Spinal cord (tissue), 10 donors: ENCODE data around the gene CRYBA4. TPM values are rescaled to one million over a fixed set of nuclear protein-coding genes. Genes with fewer than 3 reads are reported as not detected.

Source experiments
- DNase-seq, 6 donors: peaks; one replicate each; pipeline versions ENCODE4 v3.0.0 to v3.0.0-alpha.2; 2013 to 2015; ENCODE audit warnings: low spot score in 6 of 6, low read depth in 4 of 6
- H3K27ac ChIP-seq: one replicate; pipeline ENCODE4 v1.5.1; 2013; ENCODE audit warnings: low read depth, low read length, control low read depth
- H3K27me3 ChIP-seq: one replicate; pipeline ENCODE4 v1.6.1; 2013; ENCODE audit warnings: low read length; ENCODE audit not compliant: control insufficient read depth, insufficient read depth
- H3K36me3 ChIP-seq: one replicate; pipeline ENCODE4 v1.6.1; 2013; ENCODE audit warnings: low read length; ENCODE audit not compliant: control insufficient read depth, insufficient read depth
- H3K4me1 ChIP-seq: one replicate; pipeline ENCODE4 v1.6.1; 2013; ENCODE audit warnings: low read length; ENCODE audit not compliant: control insufficient read depth, insufficient read depth
- H3K4me3 ChIP-seq: one replicate; pipeline ENCODE4 v1.5.1; 2013; ENCODE audit warnings: low read depth, low read length, control low read depth
- H3K9me3 ChIP-seq: one replicate; pipeline ENCODE4 v1.6.1; 2013; ENCODE audit warnings: low read length; ENCODE audit not compliant: control insufficient read depth, insufficient read depth
- WGBS: methylation state at CpG from one replicate; pipeline ENCODE4 v1.1.5; 2013; ENCODE audit warnings: missing lambda C conversion rate; ENCODE audit not compliant: insufficient coverage; 5-methylcytosine and 5-hydroxymethylcytosine counted together
- long read RNA-seq, 4 donors: transcript quantifications; one replicate each; lab custom pipeline, GENCODE V29; 2026
- polyA plus RNA-seq, 2 donors: library from polyadenylated mRNA; unstranded; fragments of 120-200 nt; gene quantifications; one replicate each; pipeline ENCODE4 v1.2.1, GENCODE V29; 2013; ENCODE audit not compliant: insufficient read length in 2 of 2
- total RNA-seq, 2 donors: library from RNA; depleted of rRNA in 1 of 2; stranded (reverse); fragments of 120-200 nt in 1 of 2; fragments of >200 nt in 1 of 2; gene quantifications; one replicate each; pipeline versions ENCODE4 v1.2.3 to v1.2.4, GENCODE V29; 2013 to 2014
- donor health status: healthy.

CRYBA4 gene
- total RNA-seq (not detected), polyA plus RNA-seq (not detected)
- long read RNA-seq, donor 1, result 0 reads
- long read RNA-seq, donor 2, result 0 reads
- long read RNA-seq, donor 3, result 0 reads
- long read RNA-seq, donor 4, result 0 reads

- no peaks in the 10 kb centered on the region for H3K36me3 ChIP-seq
- 70% methylated on average over 2 of the region's 7 CpGs for WGBS
Measured at GRCh38 chr22:26621663-26622062, at the start of gene CRYBA4. Gene CRYBA4 (plus strand): TSS chr22:26621963. CDS start chr22:26622597, 634 bp downstream.

GRCh38 chr22:26573026-26573662 lies 48.6 kb upstream of the CRYBA4 start:
- Histone ChIP-seq H3K9me3 (no peaks in the 10 kb centered on the region), H3K4me3 (no peak overlapping the region), H3K4me1 (peaks cover 10% of the 10 kb centered on the region), H3K36me3 (no peaks in the 10 kb centered on the region), H3K27ac (no peak overlapping the region), H3K27me3 (no peaks in the 10 kb centered on the region)
- 72% methylated on average over 9 of the region's 10 CpGs for WGBS
- DNase-seq, result peak in 1 of 6 donors; percentile 22

More at GRCh38 chr22:26621663-26622062, at the start of gene CRYBA4:
- no peak within 1 kb of the TSS for H3K27ac ChIP-seq
- H3K4me1 ChIP-seq, result peaks cover 13% of the 10 kb centered on the region
- no peaks in the 10 kb centered on the region for H3K9me3 ChIP-seq
- DNase-seq, result no peak
- no peaks in the 10 kb centered on the region for H3K27me3 ChIP-seq
- H3K4me3 ChIP-seq, result no peak within 1 kb of the TSS

- peaks cover under 1% of the 10 kb centered on the region for H3K36me3 ChIP-seq
- H3K9me3 ChIP-seq, result no peaks in the 10 kb centered on the region
- H3K27ac ChIP-seq, result no peak overlapping the region
- 84% methylated on average over 6 of the region's 7 CpGs for WGBS
- DNase-seq, result no peak
- no peak overlapping the region for H3K4me3 ChIP-seq
- peaks cover 10% of the 10 kb centered on the region for H3K4me1 ChIP-seq
- no peaks in the 10 kb centered on the region for H3K27me3 ChIP-seq
Measured at GRCh38 chr22:26574001-26574723, 47.6 kb upstream of the CRYBA4 start.

- 67% methylated on average over 7 of the region's 8 CpGs for WGBS
- no peak for DNase-seq
- no peaks in the 10 kb centered on the region for H3K9me3 ChIP-seq
- H3K27ac ChIP-seq, result no peak overlapping the region
- peaks cover 2% of the 10 kb centered on the region for H3K36me3 ChIP-seq
- H3K4me3 ChIP-seq, result no peak overlapping the region
- no peaks in the 10 kb centered on the region for H3K27me3 ChIP-seq
- no peaks in the 10 kb centered on the region for H3K4me1 ChIP-seq
Measured at GRCh38 chr22:26576026-26576680, 45.6 kb upstream of the CRYBA4 start.

- H3K27ac ChIP-seq, result no peak overlapping the region
- H3K27me3 ChIP-seq, result no peaks in the 10 kb centered on the region
- no peaks in the 10 kb centered on the region for H3K9me3 ChIP-seq
- DNase-seq, result no peak
- H3K36me3 ChIP-seq, result peaks cover 2% of the 10 kb centered on the region
- no CpG with 5 or more reads among the region's 7 CpGs for WGBS
- H3K4me1 ChIP-seq, result no peaks in the 10 kb centered on the region
- no peak overlapping the region for H3K4me3 ChIP-seq
Measured at GRCh38 chr22:26577081-26577480, 44.7 kb upstream of the CRYBA4 start.

- Histone ChIP-seq H3K4me3 (no peak overlapping the region), H3K27me3 (no peaks in the 10 kb centered on the region), H3K27ac (no peak overlapping the region), H3K9me3 (no peaks in the 10 kb centered on the region), H3K36me3 (peaks cover 2% of the 10 kb centered on the region), H3K4me1 (no peaks in the 10 kb centered on the region)
- DNase-seq, result no peak
- 61% methylated on average over 6 of the region's 10 CpGs for WGBS
Measured at GRCh38 chr22:26579331-26579886, 42.4 kb upstream of the CRYBA4 start.

GRCh38 chr22:26580240-26580962 lies 41.4 kb upstream of the CRYBA4 start:
- peak in 1 of 6 donors; percentile 25 for DNase-seq
- no peak overlapping the region for H3K27ac ChIP-seq
- no peak overlapping the region for H3K4me3 ChIP-seq
- no peaks in the 10 kb centered on the region for H3K27me3 ChIP-seq
- H3K36me3 ChIP-seq, result peaks cover 2% of the 10 kb centered on the region
- no peaks in the 10 kb centered on the region for H3K9me3 ChIP-seq
- 59% methylated on average over 9 of the region's 13 CpGs for WGBS
- peaks cover 6% of the 10 kb centered on the region for H3K4me1 ChIP-seq

- Histone ChIP-seq H3K9me3 (no peaks in the 10 kb centered on the region), H3K36me3 (peaks cover 2% of the 10 kb centered on the region), H3K4me1 (peaks cover 9% of the 10 kb centered on the region), H3K27ac (no peak overlapping the region), H3K27me3 (no peaks in the 10 kb centered on the region), H3K4me3 (no peak overlapping the region)
- WGBS, result 55% methylated on average over 1 of the region's 1 CpG
- DNase-seq, result no peak
Measured at GRCh38 chr22:26581026-26581425, 40.7 kb upstream of the CRYBA4 start.

- Histone ChIP-seq H3K36me3 (peaks cover 2% of the 10 kb centered on the region), H3K4me3 (no peak overlapping the region), H3K9me3 (no peaks in the 10 kb centered on the region), H3K27ac (no peak overlapping the region), H3K27me3 (no peaks in the 10 kb centered on the region), H3K4me1 (peaks cover 9% of the 10 kb centered on the region)
- no peak for DNase-seq
- WGBS, result 100% methylated on average over 3 of the region's 8 CpGs
Measured at GRCh38 chr22:26581633-26582168, 40.1 kb upstream of the CRYBA4 start.
